Common myeloid progenitor, CD34-positive (primary cell): ENCODE data around the gene SART1.
"Not testable (repeated sequence)": the region's sequence is repeated elsewhere in the genome, so short reads cannot be mapped to it uniquely, and the experiment has no call there.

Experiments used
- CTCF ChIA-PET: fragments of 350-600 bp; sonication (Branson Sonifier 250); formaldehyde crosslinking; loops from one replicate; lab custom pipeline; 2021; ENCODE audit warnings: antibody characterized with exemption; lab: Charles Lee
- POLR2A ChIA-PET: fragments of 350-600 bp; sonication (Branson Sonifier 250); formaldehyde crosslinking; loops from one replicate; lab custom pipeline; 2021; ENCODE audit warnings: antibody characterized with exemption; lab: Charles Lee
- DNase-seq, 3 donors: peaks; one replicate each; pipeline versions ENCODE4 v3.0.0 to v3.0.0-alpha.2; 2013
- H3K27ac ChIP-seq, 2 experiments: 1 replicate in 1 of 2; 2 replicates in 1 of 2; pipeline ENCODE4 v1.7.0; 2013; ENCODE audit warnings: inconsistent platforms in 2 of 2, low read length in 2 of 2, mild to moderate bottlenecking in 2 of 2, low read depth in 1 of 2, moderate library complexity in 1 of 2; ENCODE audit not compliant: severe bottlenecking in 2 of 2, insufficient read depth in 1 of 2, poor library complexity in 1 of 2
- H3K27me3 ChIP-seq, 5 experiments: replicated peaks in 2 of 5; 1 replicate in 3 of 5; 2 replicates in 2 of 5; pipeline versions ENCODE4 v1.6.1 to v1.7.0; 2013; ENCODE audit warnings: low read length in 4 of 5, mild to moderate bottlenecking in 2 of 5, moderate library complexity in 2 of 5, inconsistent platforms in 1 of 5; ENCODE audit not compliant: insufficient read depth in 5 of 5, control insufficient read depth in 4 of 5
- H3K36me3 ChIP-seq, 4 experiments: 1 replicate in 2 of 4; 2 replicates in 2 of 4; pipeline versions ENCODE4 v1.6.1 to v1.7.0; 2013; ENCODE audit warnings: low read length in 3 of 4, control low read depth in 1 of 4, mild to moderate bottlenecking in 1 of 4; ENCODE audit not compliant: control insufficient read depth in 4 of 4, insufficient read depth in 4 of 4
- H3K4me1 ChIP-seq, 4 experiments: 1 replicate in 3 of 4; 2 replicates in 1 of 4; pipeline versions ENCODE4 v1.6.1 to v1.7.1; 2013; ENCODE audit warnings: low read length in 3 of 4, mild to moderate bottlenecking in 3 of 4, control low read depth in 1 of 4, inconsistent platforms in 1 of 4, moderate library complexity in 1 of 4; ENCODE audit not compliant: control insufficient read depth in 4 of 4, insufficient read depth in 4 of 4; ENCODE audit errors: control extremely low read depth in 1 of 4
- H3K4me3 ChIP-seq, 7 experiments: 1 replicate in 4 of 7; 2 replicates in 3 of 7; pipeline versions ENCODE4 v1.5.1 to v1.7.0; 2013; ENCODE audit warnings: mild to moderate bottlenecking in 7 of 7, low read length in 6 of 7, moderate library complexity in 6 of 7, inconsistent platforms in 2 of 7, low read depth in 2 of 7, control low read depth in 1 of 7; ENCODE audit not compliant: insufficient read depth in 4 of 7, control insufficient read depth in 1 of 7; ENCODE audit errors: extremely low read depth in 1 of 7
- H3K9me3 ChIP-seq, 5 experiments: 1 replicate in 4 of 5; 2 replicates in 1 of 5; pipeline versions ENCODE4 v1.6.1 to v1.7.1; 2013; ENCODE audit warnings: low read length in 4 of 5, mild to moderate bottlenecking in 2 of 5, inconsistent platforms in 1 of 5, low read depth in 1 of 5, moderate library complexity in 1 of 5; ENCODE audit not compliant: control insufficient read depth in 4 of 5, insufficient read depth in 2 of 5; ENCODE audit errors: control extremely low read depth in 1 of 5
- WGBS: methylation state at CpG from one replicate; pipeline ENCODE4 v1.1.5; 2013; ENCODE audit not compliant: insufficient coverage; 5-methylcytosine and 5-hydroxymethylcytosine counted together

SART1 gene

GRCh38 chr11:65947603-65948125 is 13.9 kb upstream of the SART1 start:
- Histone ChIP-seq H3K9me3 (no peaks in the 10 kb centered on the region), H3K4me1 (no peaks in the 10 kb centered on the region), H3K27me3 (no peaks in the 10 kb centered on the region), H3K27ac (no peak overlapping the region), H3K4me3 (no peak overlapping the region), H3K36me3 (no peaks in the 10 kb centered on the region)
- ChIA-PET CTCF (interaction anchor here (1.5 kb wide), 1 partner anchor 66 kb away, joined by 3 read pairs; no protein-coding TSS in a partner anchor), POLR2A (no interaction called here)
- no peak for DNase-seq
- WGBS = 94% methylated on average over 7 of the region's 12 CpGs

- H3K9me3 ChIP-seq, H3K27ac ChIP-seq, POLR2A ChIA-PET, H3K27me3 ChIP-seq, DNase-seq, H3K36me3 ChIP-seq, H3K4me3 ChIP-seq, H3K4me1 ChIP-seq: not testable (repeated sequence)
- CTCF ChIA-PET = interaction anchor here (1.3 kb wide), 1 partner anchor 20 kb away, joined by 3 read pairs; no protein-coding TSS in a partner anchor
- 100% methylated on average over 3 of the region's 5 CpGs for WGBS
These were observed 10.8 kb upstream of the SART1 start for GRCh38 chr11:65950711-65951110.

- H3K9me3 ChIP-seq, H3K4me1 ChIP-seq, H3K4me3 ChIP-seq, H3K27ac ChIP-seq, H3K36me3 ChIP-seq, H3K27me3 ChIP-seq, DNase-seq: not testable (repeated sequence)
- 92% methylated on average over 2 of the region's 3 CpGs for WGBS
- ChIA-PET CTCF (interaction anchor here (1.2 to 1.6 kb wide), 4 partner anchors 10 to 57 kb away, joined by 3 read pairs; no protein-coding TSS in a partner anchor), POLR2A (interaction anchor here (0.8 kb wide), 1 partner anchor 51 kb away, joined by 3 read pairs; no protein-coding TSS in a partner anchor)
These were observed 9.9 kb upstream of the SART1 start for GRCh38 chr11:65951641-65952040.

GRCh38 chr11:65952052-65952521 is 9.4 kb upstream of the SART1 start:
- DNase-seq = no peak
- Histone ChIP-seq H3K27ac (no peak overlapping the region), H3K27me3 (no peaks in the 10 kb centered on the region), H3K4me3 (no peak overlapping the region), H3K9me3 (no peaks in the 10 kb centered on the region), H3K36me3 (no peaks in the 10 kb centered on the region), H3K4me1 (peaks cover 0 to 4% (median 0%) of the 10 kb centered on the region in 4 experiments)
- ChIA-PET POLR2A (interaction anchor here (0.8 kb wide), 1 partner anchor 51 kb away, joined by 3 read pairs; no protein-coding TSS in a partner anchor), CTCF (interaction anchor here (1.2 to 1.6 kb wide), 5 partner anchors 9 to 58 kb away, joined by 3 to 6 read pairs (median 3); no protein-coding TSS in a partner anchor)
- 93% methylated on average over 3 of the region's 6 CpGs for WGBS

- Histone ChIP-seq H3K27me3 (no peaks in the 10 kb centered on the region), H3K36me3 (no peaks in the 10 kb centered on the region), H3K4me3 (no peak overlapping the region), H3K4me1 (peaks cover 0 to 6% (median 2%) of the 10 kb centered on the region in 4 experiments), H3K9me3 (no peaks in the 10 kb centered on the region), H3K27ac (no peak overlapping the region)
- ChIA-PET CTCF (interaction anchor here (0.9 to 1.3 kb wide), 2 partner anchors 10 to 17 kb away, joined by 3 to 6 read pairs; no protein-coding TSS in a partner anchor), POLR2A (interaction anchor here (0.7 kb wide), 1 partner anchor 26 kb away, joined by 3 read pairs; no protein-coding TSS in a partner anchor)
- DNase-seq = no peak
- WGBS = over 99% methylated on average over 17 of the region's 20 CpGs
These were observed 8.1 kb upstream of the SART1 start for GRCh38 chr11:65953471-65953870.

- no peak overlapping the region for H3K27ac ChIP-seq
- CTCF ChIA-PET = no interaction called here
- DNase-seq = no peak
- peaks cover 0 to 7% (median 2%) of the 10 kb centered on the region in 4 experiments for H3K4me1 ChIP-seq
- H3K4me3 ChIP-seq = no peak overlapping the region
- POLR2A ChIA-PET = interaction anchor here (0.7 kb wide), 1 partner anchor 32 kb away, joined by 4 read pairs; no protein-coding TSS in a partner anchor
- H3K9me3 ChIP-seq = no peaks in the 10 kb centered on the region
- H3K36me3 ChIP-seq = no peaks in the 10 kb centered on the region
- H3K27me3 ChIP-seq = no peaks in the 10 kb centered on the region
- WGBS = 80% methylated on average over 4 of the region's 8 CpGs
These were observed 6.8 kb upstream of the SART1 start for GRCh38 chr11:65954771-65955170.

GRCh38 chr11:65958291-65958690 is 3.2 kb upstream of the SART1 start:
- Histone ChIP-seq H3K36me3 (no peaks in the 10 kb centered on the region), H3K27ac (no peak overlapping the region), H3K27me3 (no peaks in the 10 kb centered on the region), H3K4me1 (peaks cover 12 to 25% (median 19%) of the 10 kb centered on the region in 4 experiments), H3K9me3 (no peaks in the 10 kb centered on the region), H3K4me3 (no peak overlapping the region)
- WGBS = 72% methylated on average over 2 of the region's 4 CpGs
- POLR2A ChIA-PET = interaction anchor here (0.6 kb wide), 1 partner anchor 180 kb away, joined by 3 read pairs; no protein-coding TSS in a partner anchor
- no peak for DNase-seq
- CTCF ChIA-PET = interaction anchor here (0.8 to 1.5 kb wide), 11 partner anchors 17 to 107 kb away, joined by 3 to 6 read pairs (median 3); partner anchors contain the start of gene FOSL1
